Astrocyte of the spinal cord (primary cell): ENCODE results near the gene NOL8.

Source experiments
- DNase-seq: peaks from one replicate; pipeline ENCODE4 v3.0.0; 2011; ENCODE audit warnings: low read depth, low spot score
- H3K4me3 ChIP-seq: 2 replicates; pipeline ENCODE4 v1.5.1; 2011; ENCODE audit warnings: low read depth, mild to moderate bottlenecking, low read length, moderate library complexity
- in situ Hi-C: cut with HindIII; loops from 2 replicates; pipeline ENCODE4 v1.10.0; 2017; ENCODE audit warnings: low sequenced_read_pairs
- TF ChIP-seq, protein P1 (sequence below): IDR thresholded peaks from 2 replicates; pipeline ENCODE4 v1.5.1; 2012; ENCODE audit warnings: low read depth, mild to moderate bottlenecking, low read length, inconsistent platforms

Gene NOL8

DNA sequence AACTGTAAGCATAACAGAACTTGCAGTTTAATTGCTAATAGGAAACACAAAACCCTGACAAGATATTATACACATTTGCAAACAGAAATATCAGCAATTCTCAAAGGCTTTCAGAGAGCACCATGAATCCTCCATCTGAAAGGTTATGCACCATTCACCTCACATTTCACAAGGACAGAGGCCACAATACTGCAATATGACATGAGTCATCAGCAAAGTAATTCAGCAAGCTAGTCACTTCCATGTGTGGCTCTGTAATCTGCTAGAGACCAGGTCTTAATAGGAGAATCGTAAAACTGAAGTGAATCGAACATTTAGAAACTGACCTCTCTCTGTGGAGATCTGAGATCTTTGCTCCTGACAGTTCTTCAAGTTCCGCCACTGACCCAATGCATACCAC is 60.0 kb downstream of the NOL8 start:
- DNase-seq = no peak
- TF ChIP-seq, protein P1, sequence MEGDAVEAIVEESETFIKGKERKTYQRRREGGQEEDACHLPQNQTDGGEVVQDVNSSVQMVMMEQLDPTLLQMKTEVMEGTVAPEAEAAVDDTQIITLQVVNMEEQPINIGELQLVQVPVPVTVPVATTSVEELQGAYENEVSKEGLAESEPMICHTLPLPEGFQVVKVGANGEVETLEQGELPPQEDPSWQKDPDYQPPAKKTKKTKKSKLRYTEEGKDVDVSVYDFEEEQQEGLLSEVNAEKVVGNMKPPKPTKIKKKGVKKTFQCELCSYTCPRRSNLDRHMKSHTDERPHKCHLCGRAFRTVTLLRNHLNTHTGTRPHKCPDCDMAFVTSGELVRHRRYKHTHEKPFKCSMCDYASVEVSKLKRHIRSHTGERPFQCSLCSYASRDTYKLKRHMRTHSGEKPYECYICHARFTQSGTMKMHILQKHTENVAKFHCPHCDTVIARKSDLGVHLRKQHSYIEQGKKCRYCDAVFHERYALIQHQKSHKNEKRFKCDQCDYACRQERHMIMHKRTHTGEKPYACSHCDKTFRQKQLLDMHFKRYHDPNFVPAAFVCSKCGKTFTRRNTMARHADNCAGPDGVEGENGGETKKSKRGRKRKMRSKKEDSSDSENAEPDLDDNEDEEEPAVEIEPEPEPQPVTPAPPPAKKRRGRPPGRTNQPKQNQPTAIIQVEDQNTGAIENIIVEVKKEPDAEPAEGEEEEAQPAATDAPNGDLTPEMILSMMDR = no peak
- in situ Hi-C loops = no loop called here
- H3K4me3 ChIP-seq = no peak overlapping the region

DNA sequence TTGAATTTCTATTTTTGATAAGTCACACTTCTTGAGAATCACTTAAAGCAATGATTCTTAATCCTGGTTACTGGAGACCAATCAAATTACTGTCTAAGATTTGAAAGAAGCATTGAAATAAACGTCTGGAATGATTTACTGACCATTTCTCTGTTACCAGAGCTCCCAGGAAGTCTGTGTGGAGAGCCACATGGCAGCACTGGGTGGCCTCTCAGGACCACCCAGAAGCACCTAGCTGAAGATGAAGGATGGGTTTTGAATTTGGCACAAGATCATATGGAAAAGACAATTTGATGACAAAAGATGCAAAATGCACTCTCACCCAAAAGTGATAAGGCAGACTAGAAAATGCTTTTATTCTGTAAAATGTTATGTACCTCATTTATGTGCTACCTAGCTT is 62.0 kb downstream of the NOL8 start:
- in situ Hi-C loops = no loop called here
- no peak for DNase-seq
- TF ChIP-seq, protein P1 = no peak
- H3K4me3 ChIP-seq = no peak overlapping the region

DNA sequence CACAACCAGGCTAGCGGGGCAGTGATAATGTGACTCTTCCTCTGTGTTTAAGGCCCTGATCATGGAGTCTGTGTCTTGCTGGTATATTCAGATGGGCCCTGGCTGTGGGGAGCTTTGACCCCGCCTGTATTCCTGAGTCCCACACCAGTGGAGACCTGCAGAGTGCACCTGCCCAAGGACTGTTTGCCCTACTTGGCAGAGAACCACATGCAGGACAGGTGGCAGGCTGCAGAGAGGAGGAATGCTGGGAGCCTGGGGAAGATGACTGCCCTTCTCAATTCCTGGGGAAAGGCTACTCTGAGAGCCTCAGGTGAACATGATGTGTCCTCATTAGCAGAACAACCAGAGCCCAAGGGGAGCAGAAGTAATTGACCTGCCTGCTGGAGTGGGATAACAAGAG is 67.8 kb downstream of the NOL8 start:
- in situ Hi-C loops = no loop called here
- no peak for DNase-seq
- H3K4me3 ChIP-seq = no peak overlapping the region
- TF ChIP-seq, protein P1 = no peak

DNA sequence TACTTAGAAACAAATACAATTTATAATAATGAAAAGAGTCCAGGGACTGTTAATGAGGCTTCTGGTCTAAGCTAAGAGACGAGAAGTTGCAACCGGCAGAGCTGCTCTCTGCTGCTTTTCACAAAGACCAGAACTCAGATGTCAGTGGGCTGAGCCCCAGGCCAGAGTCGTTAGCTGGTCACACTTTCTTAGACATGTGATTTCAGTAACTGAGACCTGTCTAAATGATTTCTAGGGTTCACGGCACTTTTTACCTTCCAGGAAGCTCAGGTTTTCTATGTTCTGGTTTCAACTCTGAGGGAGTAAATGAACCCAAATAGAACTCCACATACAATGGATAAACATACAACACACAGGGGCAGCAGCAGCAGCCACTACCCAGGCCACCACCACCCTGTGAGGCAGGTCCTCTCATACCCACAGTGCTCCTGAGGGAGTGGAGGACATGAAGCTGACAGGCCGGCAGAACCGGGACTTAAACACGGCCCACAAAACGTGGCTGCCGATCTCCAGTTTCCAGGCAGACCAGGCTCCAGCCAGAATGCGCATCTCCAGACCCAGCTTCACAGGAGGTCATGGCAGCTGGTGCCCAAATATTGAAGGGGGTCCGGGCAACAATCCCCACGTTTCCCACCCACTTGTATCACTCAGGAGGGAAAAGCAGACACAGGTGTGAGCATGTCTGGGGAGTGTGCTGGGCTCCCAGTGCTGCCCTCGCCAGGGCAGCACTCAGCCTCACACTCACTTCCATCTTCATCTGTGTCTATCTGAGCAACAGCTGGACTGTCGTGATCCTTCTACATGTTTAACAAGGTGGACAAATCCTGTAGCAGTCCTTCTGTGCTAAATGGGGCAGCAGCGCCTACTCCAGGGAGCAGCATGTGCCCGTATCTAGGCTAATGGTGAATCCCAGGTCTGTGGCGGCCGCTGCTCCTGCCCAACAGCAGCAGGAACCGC is 70.5 kb downstream of the NOL8 start:
- TF ChIP-seq, protein P1 = no peak
- H3K4me3 ChIP-seq = no peak overlapping the region
- in situ Hi-C loops = no loop called here
- DNase-seq = no peak

DNA sequence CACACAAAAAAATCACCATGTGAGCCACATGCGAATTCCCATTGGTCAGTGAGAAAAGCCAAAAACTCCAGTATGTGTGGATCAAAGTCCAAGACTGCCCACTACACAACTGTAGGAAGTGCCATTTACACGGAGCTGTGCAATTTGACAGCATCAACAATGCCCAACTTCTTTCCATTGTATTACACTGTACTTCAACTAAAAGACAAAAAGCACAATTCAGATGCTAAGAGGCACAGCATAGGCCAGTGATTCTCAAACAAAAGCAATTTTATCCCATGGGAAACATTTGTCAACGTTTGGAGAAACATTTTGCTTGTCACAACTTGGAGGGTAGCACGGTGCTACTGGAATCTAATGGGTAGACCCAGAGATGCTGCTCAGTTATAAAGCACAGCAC is 71.5 kb downstream of the NOL8 start:
- TF ChIP-seq, protein P1 = no peak
- DNase-seq = no peak
- in situ Hi-C loops = no loop called here
- no peak overlapping the region for H3K4me3 ChIP-seq

DNA sequence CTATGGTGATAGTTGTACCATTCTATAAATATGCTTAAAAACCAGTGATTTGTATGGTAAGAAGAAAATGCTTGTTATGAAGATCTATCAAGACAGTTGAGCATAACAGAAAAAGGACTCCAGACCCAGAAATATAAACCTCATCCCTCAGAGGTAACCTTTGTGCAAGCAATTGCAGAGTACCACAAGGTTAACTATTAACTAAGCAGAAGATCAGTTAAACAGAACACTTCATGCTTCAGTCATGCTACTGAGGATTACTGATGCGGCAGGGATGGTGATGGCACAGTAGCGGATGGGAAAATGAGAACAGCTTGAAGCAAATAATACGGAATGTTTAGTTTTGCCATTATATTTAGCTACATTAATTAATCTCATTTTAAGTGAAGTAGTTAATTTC is 77.2 kb downstream of the NOL8 start:
- H3K4me3 ChIP-seq = no peak overlapping the region
- TF ChIP-seq, protein P1 = no peak

More for the DNA sequence above, 77.2 kb downstream of the NOL8 start:
- in situ Hi-C loops = no loop called here
- DNase-seq = no peak
